Chondrocyte (in vitro differentiated cells): ENCODE results near the gene MYO1D. TPM values are rescaled to one million over a fixed set of nuclear protein-coding genes. Genes with fewer than 3 reads are reported as not detected.

ENCODE experiments used
- DNase-seq: peaks from one replicate; pipeline ENCODE4 v3.0.0; 2021; ENCODE audit warnings: mixed read lengths, low spot score
- H3K27ac Mint-ChIP-seq: one replicate; pipeline ENCODE4 v1.8.0; 2021; ENCODE audit warnings: mild to moderate bottlenecking, moderate library complexity, mixed read lengths; ENCODE audit not compliant: unreplicated experiment
- H3K27me3 Mint-ChIP-seq: 2 replicates; pipeline ENCODE4 v1.8.0; 2021; ENCODE audit warnings: low read depth, mixed read lengths
- H3K36me3 Mint-ChIP-seq: 2 replicates; pipeline ENCODE4 v1.8.0; 2021; ENCODE audit warnings: low read depth, mixed read lengths
- H3K4me1 Mint-ChIP-seq: 2 replicates; pipeline ENCODE4 v1.8.0; 2021; ENCODE audit warnings: low read depth, mild to moderate bottlenecking, mixed read lengths
- H3K4me3 Mint-ChIP-seq: one replicate; pipeline ENCODE4 v1.8.0; 2021; ENCODE audit warnings: mild to moderate bottlenecking, moderate library complexity, mixed read lengths; ENCODE audit not compliant: unreplicated experiment
- H3K9me3 Mint-ChIP-seq: 2 replicates; pipeline ENCODE4 v1.8.0; 2021; ENCODE audit warnings: low read depth, mixed read lengths
- total RNA-seq: library from RNA; stranded (reverse); gene quantifications from 3 replicates; pipeline ENCODE4 v1.2.1, GENCODE V29; 2021
- TF ChIP-seq, protein P1 (sequence below): fragments of 200-600 bp; sonication (generic); IDR thresholded peaks from 2 replicates; pipeline ENCODE4 v1.5.0; 2021; ENCODE audit warnings: antibody characterized with exemption, mild to moderate bottlenecking, moderate library complexity

Gene MYO1D
- total RNA-seq, 1 donor from 2014 or later: 107 TPM

DNA sequence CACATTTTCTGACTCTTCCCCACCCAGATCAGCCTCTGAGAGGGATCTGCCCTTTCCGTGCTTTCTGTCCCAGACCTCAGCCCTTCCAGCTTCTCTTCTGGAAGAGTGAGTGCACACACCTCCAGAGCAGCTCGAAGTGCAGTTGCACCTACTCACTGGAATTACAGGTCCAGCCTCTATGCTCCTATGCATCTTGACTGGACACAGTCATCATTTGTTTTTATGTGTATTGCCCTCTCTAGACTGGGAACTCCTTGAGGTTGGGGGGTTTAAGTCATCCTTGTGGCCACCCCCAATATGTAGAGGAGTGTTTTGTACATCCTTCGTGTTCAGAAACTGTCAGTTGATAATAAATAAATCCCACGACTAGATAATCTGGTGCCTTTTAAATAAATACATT, 308.2 kb downstream of the MYO1D start:
- no peak for DNase-seq
- Mint-ChIP-seq H3K36me3 (peaks cover 14% of the 10 kb centered on the region), H3K27ac (no peak overlapping the region), H3K9me3 (no peaks in the 10 kb centered on the region), H3K27me3 (no peaks in the 10 kb centered on the region), H3K4me1 (peaks cover 14% of the 10 kb centered on the region), H3K4me3 (no peak overlapping the region)
- TF ChIP-seq, protein P1, sequence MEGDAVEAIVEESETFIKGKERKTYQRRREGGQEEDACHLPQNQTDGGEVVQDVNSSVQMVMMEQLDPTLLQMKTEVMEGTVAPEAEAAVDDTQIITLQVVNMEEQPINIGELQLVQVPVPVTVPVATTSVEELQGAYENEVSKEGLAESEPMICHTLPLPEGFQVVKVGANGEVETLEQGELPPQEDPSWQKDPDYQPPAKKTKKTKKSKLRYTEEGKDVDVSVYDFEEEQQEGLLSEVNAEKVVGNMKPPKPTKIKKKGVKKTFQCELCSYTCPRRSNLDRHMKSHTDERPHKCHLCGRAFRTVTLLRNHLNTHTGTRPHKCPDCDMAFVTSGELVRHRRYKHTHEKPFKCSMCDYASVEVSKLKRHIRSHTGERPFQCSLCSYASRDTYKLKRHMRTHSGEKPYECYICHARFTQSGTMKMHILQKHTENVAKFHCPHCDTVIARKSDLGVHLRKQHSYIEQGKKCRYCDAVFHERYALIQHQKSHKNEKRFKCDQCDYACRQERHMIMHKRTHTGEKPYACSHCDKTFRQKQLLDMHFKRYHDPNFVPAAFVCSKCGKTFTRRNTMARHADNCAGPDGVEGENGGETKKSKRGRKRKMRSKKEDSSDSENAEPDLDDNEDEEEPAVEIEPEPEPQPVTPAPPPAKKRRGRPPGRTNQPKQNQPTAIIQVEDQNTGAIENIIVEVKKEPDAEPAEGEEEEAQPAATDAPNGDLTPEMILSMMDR: no peak

DNA sequence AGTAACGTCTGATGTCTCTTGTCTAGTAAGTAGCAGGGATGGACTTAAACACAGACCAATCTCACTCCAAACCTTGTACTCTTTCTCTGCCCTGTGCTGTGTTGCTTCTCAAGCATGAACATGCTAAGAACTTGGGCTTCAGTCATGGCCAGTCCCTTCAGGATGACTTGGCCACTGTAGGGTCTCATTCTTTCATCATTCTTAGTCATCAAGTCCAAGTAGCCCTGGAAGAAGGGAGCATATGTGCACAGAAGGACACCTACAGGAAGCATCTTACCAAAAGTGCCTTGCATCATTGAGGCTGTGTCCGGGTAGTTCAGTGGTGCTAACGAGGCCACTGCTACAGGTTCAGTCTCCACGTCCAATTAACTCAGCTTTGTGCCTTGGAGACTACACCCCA, 309.4 kb downstream of the MYO1D start:
- H3K27me3 Mint-ChIP-seq: no peaks in the 10 kb centered on the region
- TF ChIP-seq, protein P1: no peak

DNA sequence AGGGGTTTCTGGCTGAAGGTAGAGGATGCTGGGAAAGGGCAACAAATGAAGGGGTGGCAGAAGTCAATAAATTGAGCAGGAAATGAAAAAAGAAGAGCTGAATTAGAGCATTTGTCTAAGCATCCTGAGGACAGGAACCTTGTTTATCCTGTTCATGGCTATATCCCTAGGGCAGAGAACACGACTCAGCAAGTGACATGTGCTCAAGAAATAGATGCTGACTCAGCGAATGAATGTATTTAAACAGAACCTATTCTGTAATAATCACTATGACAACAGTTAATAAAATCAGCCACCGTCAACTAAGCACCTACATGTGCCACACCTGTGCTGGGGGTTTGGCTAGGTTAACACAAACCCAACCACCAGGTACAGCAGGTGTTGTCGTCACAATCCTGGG, 309.8 kb downstream of the MYO1D start:
- TF ChIP-seq, protein P1: no peak
- Mint-ChIP-seq H3K36me3 (peaks cover 16% of the 10 kb centered on the region), H3K4me1 (peaks cover 14% of the 10 kb centered on the region), H3K4me3 (no peak overlapping the region), H3K27ac (no peak overlapping the region), H3K27me3 (no peaks in the 10 kb centered on the region), H3K9me3 (no peaks in the 10 kb centered on the region)
- DNase-seq: no peak

More for the DNA sequence above, 309.4 kb downstream of the MYO1D start:
- H3K36me3 Mint-ChIP-seq: peaks cover 16% of the 10 kb centered on the region
- no peaks in the 10 kb centered on the region for H3K9me3 Mint-ChIP-seq
- no peak for DNase-seq
- H3K27ac Mint-ChIP-seq: no peak overlapping the region
- peaks cover 14% of the 10 kb centered on the region for H3K4me1 Mint-ChIP-seq
- no peak overlapping the region for H3K4me3 Mint-ChIP-seq

DNA sequence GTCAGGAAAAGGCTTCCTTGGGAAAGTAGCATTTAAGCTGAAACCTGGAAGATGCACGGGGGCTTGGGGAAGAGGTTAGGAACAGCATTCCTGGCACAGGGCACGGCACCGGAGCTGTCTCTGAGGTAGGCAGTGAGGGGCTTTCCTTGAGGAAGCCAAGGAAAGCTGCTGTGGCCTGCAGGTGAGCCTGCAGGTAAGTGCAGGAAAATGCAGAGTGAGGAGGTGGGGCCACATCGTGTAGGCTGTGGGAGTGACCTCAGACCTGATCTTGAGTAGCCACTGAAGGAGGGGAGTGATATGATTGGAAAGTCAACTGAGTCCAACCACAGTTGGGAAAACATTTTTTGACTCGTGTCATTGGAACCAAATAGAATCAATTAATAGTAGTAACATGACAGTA, 310.6 kb downstream of the MYO1D start:
- no peak overlapping the region for H3K27ac Mint-ChIP-seq
- no peaks in the 10 kb centered on the region for H3K27me3 Mint-ChIP-seq
- H3K4me3 Mint-ChIP-seq: no peak overlapping the region
- peaks cover 14% of the 10 kb centered on the region for H3K4me1 Mint-ChIP-seq
- H3K36me3 Mint-ChIP-seq: peaks cover 16% of the 10 kb centered on the region
- DNase-seq: no peak
- no peaks in the 10 kb centered on the region for H3K9me3 Mint-ChIP-seq
- TF ChIP-seq, protein P1: no peak

DNA sequence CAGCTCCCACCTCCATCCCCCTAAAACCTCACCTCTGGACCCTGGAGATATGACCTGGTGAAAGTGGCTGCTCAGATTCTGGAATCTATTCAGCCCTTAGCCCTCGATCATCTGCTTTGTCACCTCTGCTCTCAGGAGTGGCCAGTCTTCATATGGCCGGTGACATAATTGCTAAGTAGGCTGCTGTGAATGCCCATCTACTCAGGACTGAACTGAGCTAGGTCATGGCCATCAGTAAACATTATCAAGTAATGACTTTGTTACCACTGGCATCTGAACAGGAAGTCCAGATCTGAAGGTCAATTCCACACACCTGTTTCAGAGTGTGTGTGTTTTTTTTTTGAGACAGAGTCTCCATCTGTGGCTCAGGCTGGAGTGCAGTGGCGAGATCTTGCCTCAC, 311.5 kb downstream of the MYO1D start:
- Mint-ChIP-seq H3K27me3 (no peaks in the 10 kb centered on the region), H3K27ac (no peak overlapping the region), H3K36me3 (peaks cover 16% of the 10 kb centered on the region), H3K9me3 (no peaks in the 10 kb centered on the region), H3K4me3 (no peak overlapping the region), H3K4me1 (peaks cover 8% of the 10 kb centered on the region)
- no peak for DNase-seq
- TF ChIP-seq, protein P1: no peak
